Measurements from ENCODE around the gene DPP4.
A peak's percentile ranks its signal among the peaks of the same experiment; 100 is the strongest.

The DPP4 gene

DNA sequence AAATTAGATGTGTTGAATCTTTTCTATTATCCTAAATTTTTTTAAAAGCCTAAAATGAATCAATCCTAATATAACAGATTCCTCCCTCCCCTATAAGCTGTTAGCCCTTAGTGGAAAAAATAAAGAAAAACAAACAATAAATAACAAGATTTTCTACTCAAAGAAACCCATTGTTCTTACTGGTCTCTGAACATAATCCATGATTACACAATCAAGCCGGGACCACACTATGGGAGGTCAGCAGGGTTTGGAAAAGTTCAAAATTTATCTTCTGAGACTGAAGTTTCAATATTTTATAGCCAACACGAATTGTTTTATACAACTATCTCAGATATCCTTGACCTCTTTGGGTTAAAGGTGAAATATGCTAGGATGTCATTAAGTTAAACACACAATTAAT is 57.9 kb downstream of the DPP4 start:
- DNase-seq, result no peak

DNA sequence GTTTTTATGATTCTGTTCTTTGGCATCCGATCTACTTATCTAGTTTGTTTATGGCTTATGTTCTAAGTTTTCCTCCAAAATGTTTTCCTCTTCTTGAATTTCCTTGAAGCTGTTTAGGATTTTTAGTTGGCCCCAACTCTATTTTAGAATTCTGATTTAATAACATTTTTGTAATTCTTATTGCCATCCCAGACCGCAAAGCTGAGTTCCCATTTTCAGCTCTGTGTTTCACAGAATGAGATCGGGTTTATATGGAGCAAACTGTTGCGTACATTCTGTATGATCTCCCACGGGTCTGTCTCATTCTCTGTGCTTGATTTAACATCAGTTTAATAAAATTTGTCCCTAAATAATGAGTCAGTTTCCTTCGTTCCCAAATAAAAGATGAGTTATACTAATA is 59.3 kb downstream of the DPP4 start:
- DNase-seq, result no peak

DNA sequence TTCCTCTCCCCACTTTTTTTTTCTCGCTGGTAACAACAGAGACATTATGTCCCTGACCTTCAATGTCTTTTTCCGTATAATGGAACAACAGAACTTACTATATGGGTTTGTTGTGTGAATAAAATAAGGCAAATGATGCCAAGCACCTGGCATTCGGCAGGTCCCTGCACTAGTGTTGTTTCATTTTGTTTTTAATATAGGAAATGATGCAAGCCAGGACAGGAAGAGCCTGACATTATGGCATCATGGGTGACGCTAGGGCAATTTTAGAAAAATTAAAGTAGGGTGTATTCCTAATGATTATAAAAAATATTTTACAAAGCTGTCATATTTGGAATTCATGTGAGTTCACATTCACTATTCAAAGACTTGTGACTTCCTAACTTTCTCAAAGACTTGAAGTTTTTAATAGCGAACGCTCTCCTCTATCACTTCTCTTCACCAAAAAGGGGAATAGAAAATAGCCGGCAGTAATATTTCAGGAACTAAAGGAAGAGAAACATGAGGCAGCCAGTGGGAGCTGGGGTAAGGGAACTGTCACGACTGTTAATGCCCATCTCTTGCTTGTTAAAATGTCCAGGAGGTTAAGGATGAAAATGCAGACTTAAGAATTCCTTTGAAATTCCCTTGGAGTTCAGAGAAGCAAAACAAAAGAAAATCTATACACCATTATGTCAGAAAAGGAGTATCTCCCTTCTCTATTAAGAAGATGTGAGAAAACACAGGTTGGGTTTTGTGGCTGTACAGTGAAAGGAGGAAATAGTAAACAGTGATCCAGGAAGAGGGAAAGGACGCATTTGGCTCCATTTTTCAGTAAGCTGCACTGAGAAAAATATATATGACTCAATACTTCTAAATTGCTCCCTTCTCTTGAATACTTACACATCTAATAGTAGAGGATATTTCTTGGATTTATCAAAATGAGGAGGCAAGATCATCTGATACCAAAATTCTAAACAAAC is 60.2 kb downstream of the DPP4 start:
- no peak for DNase-seq

DNA sequence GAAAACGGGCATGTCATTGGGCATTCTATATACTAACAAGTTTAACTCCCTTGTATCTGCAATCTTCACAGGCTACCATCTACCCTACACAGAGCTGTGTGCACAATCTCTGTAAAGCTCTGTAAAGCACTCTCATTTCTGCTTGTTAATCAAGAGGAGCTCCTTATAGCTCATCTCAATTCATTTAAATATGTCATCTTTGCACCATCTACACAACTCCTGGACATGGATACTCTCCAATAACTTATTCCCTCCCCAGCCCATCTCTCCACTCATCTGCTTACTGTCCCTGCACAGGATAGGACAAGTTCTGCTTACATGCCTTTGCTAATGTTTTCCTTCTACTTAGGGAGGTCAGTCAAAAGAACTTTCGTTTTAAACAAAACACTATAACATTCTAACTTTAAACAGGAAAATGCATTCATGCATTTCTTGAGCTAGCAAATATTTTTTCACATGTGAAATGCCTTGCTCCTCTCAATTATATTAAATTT is 61.4 kb downstream of the DPP4 start:
- no peak for DNase-seq

DNA sequence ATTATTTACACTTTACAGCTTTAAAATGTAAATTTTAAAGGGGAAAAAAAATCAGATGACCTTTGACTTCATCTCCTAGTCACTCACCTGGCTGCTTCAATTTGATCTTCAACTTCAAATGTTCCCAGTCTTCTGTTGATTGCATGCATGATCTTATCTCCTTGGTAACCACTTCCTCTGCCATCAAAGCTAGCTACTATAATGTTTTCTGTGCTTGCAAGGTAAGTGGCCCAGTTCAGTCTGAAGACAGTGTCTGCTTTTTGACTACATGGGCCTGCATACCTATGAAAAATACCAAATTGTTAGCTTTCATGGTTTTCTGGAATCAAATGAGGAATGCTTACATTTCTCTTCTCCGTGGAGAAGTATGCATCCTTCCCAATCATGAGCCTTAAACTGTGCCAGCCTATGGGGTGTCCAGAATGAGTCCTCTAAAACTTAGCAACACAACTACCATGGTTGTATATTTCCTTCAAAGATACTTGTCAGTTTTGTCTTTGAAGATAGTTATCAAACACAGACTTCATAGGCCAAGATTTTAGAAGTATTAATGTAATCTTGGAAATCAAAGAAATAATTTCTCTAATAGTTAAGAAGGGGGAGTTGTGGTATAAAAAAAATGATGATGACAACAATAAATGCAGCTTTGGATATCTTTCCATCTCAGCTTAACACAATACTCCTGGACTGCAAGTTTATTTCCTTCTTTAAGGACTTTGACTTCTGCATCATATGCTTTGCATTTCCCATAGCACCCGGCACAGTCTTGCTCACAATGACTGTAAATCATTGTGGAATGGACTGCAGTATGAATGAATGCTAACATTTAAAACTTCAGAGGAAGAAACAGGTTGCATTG is 62.1 kb downstream of the DPP4 start:
- DNase-seq, result no peak

DNA sequence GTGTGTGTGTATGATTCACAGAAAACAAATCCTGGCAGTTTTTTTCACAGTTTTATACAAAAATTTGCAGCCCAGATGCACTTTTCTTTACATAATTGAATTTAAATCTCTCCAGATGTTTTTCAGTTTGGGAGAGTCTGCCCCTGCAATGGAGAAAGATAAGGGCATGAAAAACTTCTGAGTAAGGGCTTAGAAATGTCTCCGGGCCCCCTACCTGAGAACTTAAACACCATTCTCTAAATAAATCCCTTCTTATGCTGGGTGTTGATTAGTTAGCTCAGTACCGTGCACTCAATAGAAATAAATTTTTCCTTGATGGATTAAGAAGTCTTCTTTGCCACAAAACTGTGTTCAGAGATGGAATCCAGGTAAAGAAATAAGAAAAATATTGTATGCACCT is 64.5 kb downstream of the DPP4 start:
- DNase-seq, result no peak

DNA sequence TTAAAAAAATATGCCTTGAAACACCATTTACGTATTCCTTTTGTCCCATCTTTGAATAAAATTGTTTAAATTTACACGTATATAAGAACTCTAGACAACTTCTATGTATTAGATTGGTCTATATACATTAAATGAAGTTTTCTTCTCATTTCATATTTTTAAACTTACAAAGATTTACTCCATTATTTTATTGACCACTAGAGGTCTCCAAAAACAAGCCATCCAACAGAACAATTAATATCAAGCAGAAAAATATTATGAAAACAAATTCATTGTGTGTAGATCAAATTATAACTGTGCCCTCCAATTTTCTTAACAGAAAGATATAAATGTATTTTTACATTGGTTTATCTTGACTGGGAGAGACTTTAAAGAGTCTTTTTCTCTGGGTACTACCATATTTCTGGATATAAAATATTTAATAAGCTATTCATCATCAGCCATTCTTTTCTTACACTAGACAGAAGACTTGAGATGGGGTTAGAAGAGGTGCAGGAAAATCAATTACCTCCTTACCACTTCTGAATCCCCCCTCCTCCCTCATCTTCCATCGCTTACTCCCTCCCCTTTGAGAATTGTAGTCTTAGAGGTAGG is 66.5 kb downstream of the DPP4 start:
- no peak for DNase-seq

DNA sequence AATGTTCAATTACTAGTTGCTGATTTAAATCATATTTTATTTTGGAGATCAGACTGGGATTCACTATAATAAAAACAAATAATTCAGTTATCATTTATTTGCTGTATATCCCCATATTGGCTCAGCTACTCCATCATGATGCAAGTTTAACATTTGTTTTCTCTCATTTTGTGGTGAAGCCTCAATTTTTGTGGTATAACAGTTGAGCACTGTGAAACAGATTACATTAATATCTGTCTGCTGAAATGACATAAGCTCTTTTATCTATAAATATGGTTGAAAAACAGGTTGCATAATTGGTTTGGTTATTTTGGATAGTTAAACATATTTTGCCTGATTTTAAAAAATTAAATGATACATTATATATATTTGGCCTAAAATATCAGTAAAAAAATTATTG is 67.7 kb downstream of the DPP4 start:
- DNase-seq, result no peak

DNA sequence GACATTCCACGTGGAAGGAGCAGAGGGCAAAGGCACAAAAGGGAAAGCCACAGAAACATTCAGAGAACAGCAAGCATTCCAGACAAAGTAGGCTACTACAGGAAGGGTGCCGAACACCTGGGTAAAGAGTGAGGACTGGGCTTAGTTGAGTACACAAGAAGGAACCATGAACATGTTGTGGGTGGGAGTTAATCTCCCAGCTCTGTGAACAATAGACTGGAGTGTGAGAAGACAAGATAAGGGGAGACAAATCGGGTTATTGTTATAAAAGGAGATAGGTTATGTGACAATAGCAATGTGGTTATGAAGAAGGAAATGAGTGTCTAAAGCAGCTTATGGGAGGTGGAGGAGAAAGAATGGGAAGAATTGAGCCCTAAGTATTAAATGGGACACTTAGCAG is 70.0 kb downstream of the DPP4 start:
- no peak for DNase-seq

DNA sequence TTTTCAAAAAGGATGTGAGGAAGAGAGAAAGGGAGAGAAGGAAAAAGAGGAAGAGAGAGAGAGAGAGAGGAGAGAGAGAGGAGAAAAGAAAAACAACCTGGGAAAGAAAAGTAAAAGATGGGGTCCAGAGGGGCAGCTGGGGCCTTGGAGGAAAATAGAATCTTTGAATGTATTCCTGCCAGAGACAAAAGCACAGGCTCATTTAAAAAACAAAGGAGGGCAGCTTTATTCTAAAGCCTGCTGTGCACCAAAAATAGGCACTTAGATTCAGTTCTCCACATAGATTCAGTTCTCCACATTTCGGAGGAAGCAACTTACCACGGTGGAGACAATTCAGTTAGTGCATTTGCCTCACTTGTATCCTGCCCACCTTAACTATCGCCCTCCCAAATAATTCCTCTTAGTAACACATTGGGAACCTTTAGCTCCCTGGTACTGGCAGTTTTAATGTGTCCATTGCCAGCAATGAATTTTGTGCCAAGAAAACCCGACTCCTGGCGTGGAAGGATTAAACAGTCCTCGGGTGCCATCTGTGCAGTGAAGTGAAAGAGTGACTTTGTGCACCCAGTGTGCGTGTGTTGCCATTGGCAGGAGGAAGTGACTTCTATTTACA is 71.3 kb downstream of the DPP4 start:
- DNase-seq, result no peak

DNA sequence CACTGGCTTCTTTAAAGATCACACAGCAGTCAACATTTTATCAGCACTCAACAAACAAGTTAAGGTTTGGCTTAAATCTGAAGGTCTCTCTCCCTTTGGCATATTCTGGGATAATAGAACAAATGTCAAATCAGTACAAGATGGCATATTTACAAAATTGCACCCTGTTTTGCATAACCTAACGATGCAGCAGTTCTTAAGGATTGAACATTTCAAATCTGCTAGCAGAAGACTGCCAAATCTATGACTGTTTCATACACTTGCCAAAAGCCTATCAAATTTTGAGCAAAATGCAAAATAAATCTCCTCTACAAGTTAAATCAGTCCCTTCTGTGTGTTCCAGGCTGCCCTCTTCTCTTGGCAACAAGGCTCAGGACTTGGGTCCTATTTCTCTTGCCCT is 73.6 kb downstream of the DPP4 start:
- no peak for DNase-seq

DNA sequence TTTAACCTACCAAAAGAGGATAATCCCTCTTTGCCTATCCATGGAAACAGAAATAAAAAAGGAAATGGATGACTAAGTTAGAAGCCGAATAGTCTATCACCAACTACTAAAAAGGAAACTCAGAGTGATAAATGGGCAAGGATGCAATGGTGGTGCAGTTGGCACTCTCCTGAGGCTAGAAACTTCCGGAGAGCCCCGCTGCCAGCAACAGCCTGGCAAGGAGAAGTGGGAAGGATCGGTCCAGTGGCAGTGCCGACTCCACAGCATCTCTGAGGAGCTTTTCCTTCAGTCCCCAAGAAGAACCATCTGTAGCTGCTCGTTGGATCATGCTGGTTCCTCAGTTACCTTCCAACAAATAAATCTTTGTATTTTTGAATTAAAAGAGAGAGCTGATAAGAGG is 74.7 kb downstream of the DPP4 start:
- no peak for DNase-seq

DNA sequence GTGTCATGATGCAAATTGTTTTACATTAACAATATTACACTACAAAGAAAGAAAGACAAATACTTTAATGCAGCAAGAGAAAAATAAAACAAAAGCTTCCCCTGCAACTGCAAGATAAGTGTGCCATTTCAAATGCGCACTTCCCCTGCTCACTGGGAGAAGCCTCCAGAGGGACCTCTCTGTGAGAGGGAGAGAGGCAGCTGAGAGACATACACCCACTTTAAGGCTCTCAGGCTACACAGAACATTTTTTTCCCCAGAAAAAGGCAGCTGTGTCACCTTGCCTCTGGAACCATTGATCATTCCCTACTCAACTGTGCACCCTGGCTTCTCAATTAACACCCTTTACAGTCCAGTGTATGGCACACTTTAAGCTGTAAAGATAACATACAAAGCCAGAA is 75.2 kb downstream of the DPP4 start:
- DNase-seq, result no peak

DNA sequence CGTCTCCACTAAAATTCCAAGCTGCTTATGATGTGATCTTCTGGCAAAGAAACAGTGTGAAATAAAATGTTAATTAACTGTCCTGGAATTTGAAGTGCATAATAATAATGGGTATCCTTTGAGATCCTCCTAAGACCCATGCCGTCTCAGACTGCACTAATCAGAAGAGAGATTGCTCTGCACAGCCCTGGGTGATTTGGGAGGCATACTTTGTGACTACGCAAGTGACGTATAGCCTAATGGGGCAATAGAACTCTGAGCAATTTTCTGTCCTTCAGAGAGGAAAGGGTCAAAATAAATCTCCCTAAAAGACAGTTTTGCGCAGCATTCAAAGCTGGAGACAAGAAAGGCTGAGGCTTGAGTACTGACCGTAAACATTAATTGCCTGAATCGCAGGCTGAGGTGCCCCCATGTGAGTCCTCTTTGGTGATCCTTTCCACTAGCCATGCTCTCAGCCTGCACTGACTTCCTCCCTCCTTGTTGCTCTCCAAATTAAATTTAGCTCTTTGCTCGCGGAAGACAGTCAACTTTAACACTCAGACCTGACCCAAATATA is 76.0 kb downstream of the DPP4 start:
- peak; percentile 59 for DNase-seq

DNA sequence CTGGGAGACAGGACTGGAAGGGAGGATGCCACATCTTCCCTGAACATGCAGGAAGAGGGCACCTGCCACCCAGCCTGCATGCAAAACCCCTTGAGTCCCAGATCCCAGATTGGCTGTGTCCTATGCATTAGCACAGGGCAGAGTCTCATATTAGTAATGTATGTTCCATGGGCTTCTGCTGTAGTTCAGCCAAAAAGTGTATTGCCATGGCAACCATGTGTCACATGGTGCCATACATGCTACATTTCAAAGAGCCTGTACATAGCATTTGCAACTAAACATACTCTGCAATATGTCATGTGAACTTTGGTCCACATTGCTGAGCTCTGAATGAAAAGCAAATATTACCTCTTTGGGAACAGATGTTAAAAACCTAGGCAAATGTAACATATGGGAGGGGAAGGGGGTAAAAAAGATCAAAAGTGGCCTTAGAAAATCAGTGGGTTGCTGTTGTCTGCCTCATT is 78.4 kb downstream of the DPP4 start:
- no peak for DNase-seq

DNA sequence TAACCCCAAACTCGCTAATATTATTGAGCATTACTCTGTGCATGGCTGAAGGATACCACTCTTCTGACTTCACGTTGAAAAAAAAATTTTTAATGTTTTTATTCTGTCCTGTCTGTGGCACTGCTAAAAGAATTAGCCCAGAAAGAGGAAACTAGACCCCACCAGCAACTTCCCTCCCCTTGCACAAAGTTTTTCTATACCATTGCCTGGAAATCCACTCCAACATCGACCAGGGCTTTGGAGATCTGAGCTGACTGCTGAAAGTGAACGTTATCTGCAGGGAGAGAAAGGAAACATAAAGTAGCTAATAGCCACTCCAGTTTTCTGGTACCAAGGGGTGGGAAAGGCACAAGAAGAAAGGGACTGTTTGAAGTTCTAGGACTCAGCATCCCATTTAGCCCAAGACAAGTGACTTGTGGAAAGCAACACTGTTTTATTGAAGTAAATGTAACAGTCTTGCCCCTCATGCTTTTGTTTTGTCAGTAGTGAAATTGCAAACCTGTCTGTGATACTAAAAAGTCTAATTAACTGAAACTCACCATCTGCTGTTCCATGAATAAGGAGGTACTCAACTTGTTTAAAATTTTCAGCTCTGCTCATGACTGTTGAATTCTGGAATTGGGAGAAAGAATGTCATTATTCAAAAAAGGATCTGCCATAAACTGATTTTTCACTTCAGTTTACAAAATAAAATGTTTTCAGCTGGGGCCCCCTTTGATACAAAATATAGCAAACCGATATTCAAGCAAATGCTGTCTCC is 79.1 kb downstream of the DPP4 start:
- no peak for DNase-seq

DNA sequence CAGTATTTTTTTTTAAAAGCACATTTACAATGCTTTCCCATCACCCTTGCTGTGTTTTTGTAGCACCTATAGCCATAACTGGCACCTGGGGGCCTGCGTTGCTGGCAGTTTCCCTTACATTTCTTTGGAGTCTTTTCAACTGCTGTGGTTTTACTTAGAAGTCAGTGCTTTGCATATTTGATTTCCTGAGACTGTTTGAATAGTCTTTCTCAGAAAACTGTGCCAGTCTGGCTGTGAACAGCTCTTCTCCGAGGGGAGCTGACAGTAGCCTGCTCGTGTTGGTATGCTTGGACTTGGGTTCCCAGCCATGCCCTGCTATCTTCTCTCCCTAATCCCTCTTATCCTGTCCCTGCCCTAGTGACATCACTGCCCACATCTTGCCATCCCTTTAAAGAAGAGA is 81.5 kb downstream of the DPP4 start:
- DNase-seq, result peak; percentile 64

DNA sequence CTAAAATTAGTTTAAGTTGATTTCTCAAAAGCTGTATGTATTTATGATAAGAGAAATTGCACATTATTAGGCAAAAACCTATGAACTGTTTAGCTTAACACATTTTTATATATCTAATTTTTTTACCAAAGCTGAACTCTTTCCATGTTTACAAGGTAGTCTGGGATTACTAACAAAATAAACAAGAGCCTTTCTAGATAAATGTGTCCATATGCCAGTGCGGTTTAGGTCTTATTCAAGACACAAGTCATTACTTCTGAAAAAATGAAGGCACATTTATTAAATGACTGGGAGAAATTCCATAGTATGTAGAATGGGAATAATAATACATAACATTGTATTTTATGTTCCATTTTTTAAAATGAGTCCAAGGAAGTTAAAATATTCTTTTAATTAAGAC is 82.0 kb downstream of the DPP4 start:
- DNase-seq, result no peak

DNA sequence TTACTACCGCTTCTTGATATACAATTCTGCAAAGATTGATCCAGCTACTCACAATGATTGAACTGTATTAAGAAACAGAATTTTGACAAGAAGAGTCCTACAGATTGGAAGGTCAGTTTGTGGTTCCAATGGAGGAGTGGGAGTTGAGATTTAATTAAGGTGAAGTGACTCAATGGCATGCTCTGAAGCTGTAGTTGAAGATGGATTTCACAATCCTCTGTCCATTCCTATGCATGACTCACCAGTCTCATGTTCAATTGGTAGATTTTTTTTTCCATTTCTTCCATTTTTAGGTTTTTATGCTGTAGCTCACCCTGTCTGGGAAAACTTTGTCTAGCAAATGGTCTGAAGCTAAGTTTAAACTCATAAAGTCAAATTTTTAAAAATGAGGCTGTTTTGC is 83.3 kb downstream of the DPP4 start:
- no peak for DNase-seq

DNA sequence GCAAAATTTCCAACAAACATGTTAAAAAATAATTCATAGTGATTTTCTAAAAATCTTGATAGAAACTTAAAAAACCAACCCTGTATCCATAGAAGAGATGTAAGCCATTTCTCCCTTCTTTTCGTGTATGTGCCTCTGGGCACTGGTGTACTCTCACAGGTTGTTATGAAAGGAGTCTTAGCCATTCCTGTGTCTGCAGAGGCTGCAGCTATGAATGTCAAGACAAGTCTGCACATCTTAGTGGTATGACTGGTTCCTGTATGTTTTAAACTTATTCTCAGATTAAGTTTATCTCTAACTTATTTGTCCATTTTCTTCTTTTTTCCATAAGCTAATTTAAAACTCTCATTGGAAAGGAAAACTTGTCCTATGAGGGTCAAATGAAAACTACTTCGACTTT is 84.0 kb downstream of the DPP4 start:
- no peak for DNase-seq

DNA sequence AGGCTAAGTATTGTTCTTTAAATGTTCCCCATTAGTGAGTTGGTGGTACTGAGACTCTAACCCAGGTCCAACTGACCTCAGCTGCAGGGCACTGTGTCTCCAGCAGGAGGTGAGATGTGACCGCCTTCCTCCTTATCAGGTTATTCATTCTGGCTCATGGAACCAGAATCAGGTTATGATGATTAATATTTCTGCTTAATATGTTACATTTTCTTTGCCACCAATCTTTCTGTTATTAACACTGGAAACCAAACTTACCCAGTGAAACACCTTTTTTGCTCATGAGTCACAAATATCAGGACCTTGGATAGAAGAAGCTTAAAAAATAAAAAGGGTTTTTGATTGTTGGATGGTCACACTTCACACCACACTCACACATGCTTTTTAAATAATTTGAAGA is 85.4 kb downstream of the DPP4 start:
- DNase-seq, result no peak

DNA sequence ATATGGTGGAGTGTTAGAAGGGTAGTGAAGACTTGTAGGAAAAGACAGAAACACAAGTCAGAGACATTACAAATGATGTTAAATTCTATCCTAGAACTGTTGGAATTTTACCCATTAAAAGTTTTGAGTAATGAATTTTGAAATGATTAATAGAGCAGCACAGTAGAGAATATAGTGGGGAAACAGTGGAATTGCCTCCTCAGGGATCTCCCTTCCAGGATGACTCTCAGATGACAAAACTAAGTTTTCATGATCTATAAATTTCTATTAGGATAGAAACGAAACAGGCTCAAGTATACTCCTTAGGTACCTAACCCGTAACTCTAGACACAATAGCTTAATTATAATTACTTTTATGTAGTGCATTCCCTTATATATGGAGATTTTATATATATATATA is 86.7 kb downstream of the DPP4 start:
- no peak for DNase-seq
